SK-N-DZ (cell line): ENCODE measurements around the gene MSI2.

Source experiments
- DNase-seq: peaks from one replicate; pipeline ENCODE4 v3.0.0-alpha.2; 2015; ENCODE audit warnings: low spot score

MSI2 gene

GRCh38 chr17:57365420-57365819, 109.1 kb downstream of the MSI2 start:
- DNase-seq = no peak

GRCh38 chr17:57366177-57366557, 109.8 kb downstream of the MSI2 start:
- no peak for DNase-seq

- DNase-seq = no peak
Measured at GRCh38 chr17:57366558-57367351, 110.4 kb downstream of the MSI2 start.

- no peak for DNase-seq
Measured at GRCh38 chr17:57368637-57369336, 112.5 kb downstream of the MSI2 start.

GRCh38 chr17:57369509-57369945, 113.2 kb downstream of the MSI2 start:
- DNase-seq = no peak

- DNase-seq = no peak
Measured at GRCh38 chr17:57370037-57370581, 113.8 kb downstream of the MSI2 start.

GRCh38 chr17:57370619-57371018, 114.3 kb downstream of the MSI2 start:
- no peak for DNase-seq

GRCh38 chr17:57372156-57372555, 115.8 kb downstream of the MSI2 start:
- DNase-seq = no peak

- no peak for DNase-seq
Measured at GRCh38 chr17:57373048-57373447, 116.7 kb downstream of the MSI2 start.

- DNase-seq = no peak
Measured at GRCh38 chr17:57373756-57374155, 117.4 kb downstream of the MSI2 start.

- no peak for DNase-seq
Measured at GRCh38 chr17:57375040-57375769, 118.9 kb downstream of the MSI2 start.

GRCh38 chr17:57375770-57376225, 119.5 kb downstream of the MSI2 start:
- DNase-seq = no peak

- DNase-seq = no peak
Measured at GRCh38 chr17:57377094-57377493, 120.8 kb downstream of the MSI2 start.

- DNase-seq = peak; percentile 91
Measured at GRCh38 chr17:57379237-57379894, 123.0 kb downstream of the MSI2 start.

- DNase-seq = no peak
Measured at GRCh38 chr17:57379895-57380434, 123.6 kb downstream of the MSI2 start.

GRCh38 chr17:57381498-57381897, 125.2 kb downstream of the MSI2 start:
- DNase-seq = no peak

- no peak for DNase-seq
Measured at GRCh38 chr17:57384219-57384618, 127.9 kb downstream of the MSI2 start.

- no peak for DNase-seq
Measured at GRCh38 chr17:57385975-57386374, 129.7 kb downstream of the MSI2 start.

GRCh38 chr17:57387575-57387974, 131.3 kb downstream of the MSI2 start:
- DNase-seq = no peak

- no peak for DNase-seq
Measured at GRCh38 chr17:57388131-57388725, 131.9 kb downstream of the MSI2 start.

GRCh38 chr17:57389473-57389872, 133.2 kb downstream of the MSI2 start:
- DNase-seq = no peak
